Dedifferentiated amniotic fluid mesenchymal stem cell (primary cell): ENCODE data around the gene PRR16.
A peak's percentile ranks its signal among the peaks of the same experiment; 100 is the strongest.

ENCODE experiments used
- DNase-seq: peaks from one replicate; pipeline ENCODE4 v3.0.0-alpha.2; 2016; ENCODE audit errors: extremely low spot score

Gene PRR16

DNA sequence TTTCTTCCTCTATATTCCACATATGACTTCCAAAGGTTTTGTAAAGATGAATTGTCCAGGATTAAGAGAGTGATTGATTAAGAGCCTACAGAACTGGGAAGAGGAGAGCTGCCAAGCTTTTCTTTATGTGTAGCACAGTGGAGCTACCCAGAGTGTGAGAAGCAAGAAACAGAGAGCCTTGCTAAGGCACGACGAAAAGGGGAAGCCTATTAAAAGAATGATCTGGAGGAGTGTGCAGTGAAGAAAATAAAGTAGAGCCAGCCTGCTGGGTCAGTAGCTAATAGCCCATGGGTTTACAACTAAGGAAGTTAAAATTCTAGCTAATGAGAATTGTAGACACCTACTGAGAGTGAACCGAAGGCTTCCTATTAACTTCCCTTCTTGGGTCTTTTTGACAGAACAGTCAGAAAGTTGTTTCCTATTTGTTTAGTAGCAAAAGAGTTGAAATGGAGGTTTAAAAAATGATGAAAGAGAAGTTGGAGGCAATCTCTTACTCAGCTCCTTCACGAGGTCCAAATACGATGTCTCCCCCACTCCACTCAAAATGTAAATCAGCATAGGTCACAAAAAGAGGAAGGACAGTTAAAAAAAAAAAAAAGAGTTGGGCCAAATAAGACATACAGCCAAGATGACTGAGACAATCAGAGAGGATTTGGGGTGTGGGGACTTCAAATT lies 957 bp upstream of the PRR16 start:
- DNase-seq = no peak

DNA sequence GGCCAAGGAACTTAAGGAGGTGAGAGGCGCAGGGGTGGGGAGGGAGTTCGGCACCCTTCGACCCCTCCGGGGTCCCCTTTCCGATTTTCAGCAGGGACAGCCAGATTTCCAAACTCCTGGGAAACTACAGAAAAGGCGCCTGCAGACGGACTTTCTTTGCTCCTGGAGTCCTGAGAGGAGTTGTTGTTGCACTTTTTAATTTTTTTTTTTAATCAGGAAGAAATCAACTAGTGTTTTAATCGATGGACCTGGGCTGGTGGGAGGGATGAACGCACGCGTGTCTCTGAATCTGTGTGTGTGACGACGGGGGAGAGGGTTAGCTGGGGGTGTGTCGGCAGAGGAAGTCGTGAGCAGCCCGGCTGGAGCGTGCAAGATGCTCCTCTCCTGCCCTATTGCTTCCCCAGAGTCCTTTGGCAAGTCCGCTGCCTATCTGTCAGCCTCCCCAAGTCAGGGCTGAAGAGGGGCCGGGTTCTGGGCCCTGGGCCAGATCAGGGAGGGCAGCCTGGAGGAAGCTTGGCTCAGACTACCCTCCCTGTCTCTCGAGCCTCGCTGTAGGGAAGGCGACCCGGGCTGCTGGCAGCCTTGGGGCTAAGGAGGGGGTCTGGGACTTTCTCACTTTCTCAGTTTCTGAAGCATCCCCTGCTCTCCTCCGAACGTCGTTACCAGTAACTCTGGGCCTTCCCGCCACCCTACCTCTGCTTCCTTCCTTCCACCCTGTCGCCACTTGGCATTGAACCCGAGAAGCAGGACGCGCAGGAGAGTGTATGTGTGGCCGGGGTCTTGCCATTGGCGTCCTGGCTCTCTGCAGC lies 731 bp downstream of the PRR16 start:
- DNase-seq = peak; percentile 54

GRCh38 chr5:120465436-120465961 lies 1.4 kb downstream of the PRR16 start:
- DNase-seq = peak; percentile 67

- no peak for DNase-seq
Observed at GRCh38 chr5:120466341-120467006, 2.4 kb downstream of the PRR16 start.

DNA sequence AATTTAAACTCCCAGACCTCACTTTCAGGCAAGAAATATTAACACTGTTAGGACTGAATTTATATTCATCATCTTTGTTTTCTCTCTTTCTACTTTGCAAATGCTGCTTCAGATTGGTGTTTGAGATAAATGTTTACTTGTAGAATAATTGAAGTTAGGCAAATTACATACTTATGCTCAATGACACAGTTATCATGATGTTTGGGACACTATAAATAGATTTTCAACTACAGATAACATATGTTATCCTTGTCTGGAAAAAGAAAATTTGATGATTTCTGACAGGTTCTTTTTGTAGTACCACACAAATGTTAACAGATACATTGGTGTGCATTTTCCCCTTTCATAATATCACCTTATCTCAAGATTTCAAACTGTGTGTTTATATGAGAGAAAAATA lies 7.9 kb downstream of the PRR16 start:
- DNase-seq = no peak

DNA sequence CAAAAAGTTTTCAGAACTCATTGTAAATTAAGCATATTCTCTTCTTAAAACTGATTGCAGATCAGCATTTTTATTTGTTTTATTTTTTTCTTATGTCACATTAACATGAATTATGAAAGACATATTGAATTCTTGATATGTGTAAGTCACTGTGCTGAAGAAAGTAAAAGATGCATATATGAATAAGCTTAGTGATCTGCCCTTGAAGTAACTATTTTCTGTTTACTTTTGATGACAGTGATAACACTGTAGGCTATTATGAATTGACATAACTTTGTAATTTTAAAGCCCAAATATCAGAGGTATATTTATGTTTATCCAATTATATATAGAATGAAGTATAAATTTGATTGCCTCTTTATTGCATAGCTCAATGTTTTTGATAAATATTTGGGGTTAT lies 8.8 kb downstream of the PRR16 start:
- DNase-seq = no peak

DNA sequence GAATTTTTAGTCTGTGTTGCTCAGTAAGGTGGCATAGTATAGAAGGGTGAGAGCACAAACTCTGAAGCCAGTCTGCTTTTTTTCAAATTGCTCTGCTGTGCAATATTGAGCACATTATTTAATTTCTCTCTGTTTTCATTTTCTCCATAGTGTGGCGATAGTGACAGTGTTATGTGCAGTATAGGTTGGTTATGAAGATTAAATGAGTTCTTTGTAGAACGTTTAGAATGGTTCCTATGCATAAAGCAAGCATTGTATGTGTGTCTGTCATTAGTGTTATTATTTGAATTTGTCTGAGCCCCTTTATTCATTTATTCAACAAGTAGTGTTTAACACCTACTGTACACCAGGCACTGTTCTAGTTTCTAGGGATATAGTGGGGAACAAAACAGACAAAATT lies 9.2 kb downstream of the PRR16 start:
- no peak for DNase-seq

DNA sequence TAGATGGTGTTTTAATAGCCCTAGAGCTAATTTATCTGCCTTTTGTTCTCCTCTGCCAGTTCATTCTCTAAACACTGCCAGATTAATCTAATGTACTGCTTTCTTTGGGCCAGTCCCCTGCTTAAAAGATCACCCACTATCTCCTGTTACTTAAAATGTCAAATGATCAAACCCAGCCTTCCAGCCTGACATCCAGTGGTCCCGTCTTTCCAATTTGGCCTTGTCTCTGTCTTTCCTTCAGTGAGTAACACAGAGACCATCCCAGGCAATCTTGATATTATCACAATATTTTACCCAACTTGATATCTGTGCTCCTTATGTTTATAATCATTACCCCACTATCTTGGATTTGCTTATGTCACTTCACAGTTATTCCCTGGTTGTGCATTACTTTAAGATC lies 12.0 kb downstream of the PRR16 start:
- DNase-seq = no peak

- peak; percentile 57 for DNase-seq
Observed at GRCh38 chr5:120479066-120479465, 15.0 kb downstream of the PRR16 start.

DNA sequence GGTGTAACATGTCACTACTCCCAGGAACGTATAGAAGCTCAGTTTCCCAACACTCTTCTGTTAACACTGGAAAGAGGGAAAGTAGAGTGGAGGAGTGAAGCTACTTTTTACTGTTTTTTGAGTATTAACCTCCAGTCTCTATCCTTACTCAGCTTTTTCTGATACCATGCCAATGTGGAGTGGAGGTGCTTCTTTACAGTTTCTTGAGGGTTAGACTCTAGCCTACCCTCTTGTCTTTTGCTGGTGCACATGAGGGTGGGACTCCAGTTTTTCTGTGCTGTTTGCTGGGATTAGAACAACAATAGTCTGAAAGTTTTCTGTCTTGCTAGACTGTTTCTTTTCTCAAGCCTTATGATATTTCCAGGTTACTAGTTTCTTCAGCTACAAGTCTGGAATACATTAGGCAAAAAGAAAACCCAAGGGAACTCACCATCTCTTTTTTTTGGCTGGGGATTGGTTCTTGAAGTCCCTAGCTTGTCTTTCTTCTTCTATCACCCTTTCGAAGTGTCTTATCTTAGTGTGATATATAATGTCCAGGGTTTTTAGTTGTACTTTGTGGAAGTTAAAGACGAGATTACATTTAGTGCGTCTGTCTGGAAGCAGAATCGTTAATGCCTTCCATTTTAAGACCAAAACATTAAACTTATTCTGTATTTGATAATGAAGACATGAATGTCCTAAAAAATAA lies 35.9 kb downstream of the PRR16 start:
- DNase-seq = no peak

DNA sequence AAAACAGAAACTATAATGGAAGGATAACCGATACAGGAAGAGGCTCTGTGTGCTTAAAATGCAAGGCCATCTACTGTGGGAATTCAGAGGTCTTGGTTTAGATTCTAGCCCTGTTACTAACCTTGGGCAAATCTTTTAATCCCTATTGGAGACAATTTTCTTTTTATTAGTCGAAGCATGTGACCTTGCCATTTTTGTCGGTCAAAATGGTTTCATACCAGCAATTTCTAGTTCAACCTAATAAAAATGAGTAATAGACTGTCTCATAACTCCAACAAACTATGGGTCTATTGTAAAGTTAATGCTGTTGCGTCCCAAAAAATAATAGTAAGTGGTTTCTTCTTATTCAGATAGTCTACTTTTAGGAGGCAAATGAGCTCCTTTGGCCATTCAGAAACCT lies 38.4 kb downstream of the PRR16 start:
- DNase-seq = no peak

GRCh38 chr5:120503341-120503740 lies 39.2 kb downstream of the PRR16 start:
- no peak for DNase-seq

DNA sequence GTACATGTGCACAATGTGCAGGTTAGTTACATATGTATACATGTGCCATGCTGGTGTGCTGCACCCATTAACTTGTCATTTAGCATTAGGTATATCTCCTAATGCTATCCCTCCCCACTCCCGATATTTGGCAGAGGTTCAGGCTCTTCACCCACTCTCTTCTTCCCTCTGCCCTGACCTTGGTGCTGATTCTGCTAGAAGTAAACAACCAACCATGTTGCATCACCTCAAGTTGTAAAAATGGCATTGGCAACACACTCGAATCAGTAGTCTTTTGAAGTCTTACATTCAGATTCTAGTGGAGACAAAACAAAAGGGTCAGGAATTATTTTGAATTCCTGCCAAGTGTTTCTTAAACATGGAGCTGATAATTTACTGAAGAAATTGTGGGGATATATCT lies 40.0 kb downstream of the PRR16 start:
- DNase-seq = no peak

DNA sequence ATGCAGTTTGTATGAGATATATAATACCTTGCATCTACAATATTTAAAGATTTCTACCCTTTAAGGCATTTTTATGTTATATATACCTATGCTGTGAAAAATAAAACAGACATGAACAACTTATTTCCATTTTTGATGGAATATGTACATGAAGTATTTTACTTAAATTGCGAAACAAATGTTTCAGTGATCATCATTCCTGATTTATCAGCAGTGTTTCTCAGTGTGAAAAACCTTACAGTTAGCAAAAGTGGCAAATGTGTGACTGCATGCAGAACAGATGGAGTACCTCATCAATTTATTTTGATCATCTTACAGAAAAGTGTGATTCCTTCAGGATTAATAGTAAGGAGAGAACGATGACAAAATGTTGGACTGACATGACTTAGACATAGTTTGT lies 43.1 kb downstream of the PRR16 start:
- DNase-seq = no peak

GRCh38 chr5:120507800-120508463 lies 43.8 kb downstream of the PRR16 start:
- peak; percentile 44 for DNase-seq

GRCh38 chr5:120509053-120509452 lies 45.0 kb downstream of the PRR16 start:
- no peak for DNase-seq

- no peak for DNase-seq
Observed at GRCh38 chr5:120510098-120510637, 46.1 kb downstream of the PRR16 start.

GRCh38 chr5:120510994-120511686 lies 47.0 kb downstream of the PRR16 start:
- DNase-seq = no peak

DNA sequence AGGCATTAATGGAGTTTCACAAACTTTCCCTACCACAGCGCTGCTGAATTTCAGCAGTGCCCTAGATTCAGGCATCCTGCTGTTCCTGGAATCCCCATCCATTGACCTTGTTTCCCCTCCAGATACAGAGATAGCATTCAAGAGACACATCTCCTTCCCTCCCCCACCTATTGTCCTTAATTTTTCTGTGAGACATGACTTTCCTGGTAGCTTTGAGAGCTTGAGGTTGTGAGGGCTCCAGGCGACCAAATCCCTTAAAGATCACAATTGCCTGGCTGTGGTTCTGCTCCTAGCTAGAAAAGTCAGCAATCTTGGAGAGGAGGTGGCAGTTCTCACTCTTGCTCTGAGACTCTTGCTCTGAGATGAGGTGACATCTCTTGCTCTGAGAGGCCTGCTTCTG lies 48.0 kb downstream of the PRR16 start:
- no peak for DNase-seq

- no peak for DNase-seq
Observed at GRCh38 chr5:120512791-120513650, 48.9 kb downstream of the PRR16 start.
